NCI-H524 treated with DMSO at 0.1 percent for 48 hours (cell line): ENCODE data around the gene CDHR3.

Experiments
- DNase-seq: peaks from one replicate; lab custom pipeline; 2025; lab: John Stamatoyannopoulos, UW

CDHR3 gene

DNA sequence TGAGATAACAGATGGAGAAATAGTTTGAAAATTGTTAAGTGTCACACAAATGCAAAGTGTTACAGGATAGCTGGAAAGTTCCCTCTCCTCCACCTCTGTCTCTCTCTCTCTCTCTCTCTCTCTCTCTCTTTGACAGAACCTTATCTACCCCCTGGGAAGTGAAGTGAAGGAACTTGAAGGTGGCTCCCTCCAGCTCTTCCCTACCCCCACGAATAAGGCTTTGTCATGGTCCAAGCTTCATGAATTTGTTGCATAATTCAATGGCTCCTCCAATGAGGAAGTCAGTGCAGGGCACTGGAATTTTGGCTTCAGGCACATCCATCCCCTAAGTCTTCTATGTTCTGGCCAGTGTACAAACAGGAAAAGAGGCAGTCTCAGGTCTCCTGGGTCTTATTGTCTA is 66.4 kb downstream of the CDHR3 start:
- DNase-seq: no peak

DNA sequence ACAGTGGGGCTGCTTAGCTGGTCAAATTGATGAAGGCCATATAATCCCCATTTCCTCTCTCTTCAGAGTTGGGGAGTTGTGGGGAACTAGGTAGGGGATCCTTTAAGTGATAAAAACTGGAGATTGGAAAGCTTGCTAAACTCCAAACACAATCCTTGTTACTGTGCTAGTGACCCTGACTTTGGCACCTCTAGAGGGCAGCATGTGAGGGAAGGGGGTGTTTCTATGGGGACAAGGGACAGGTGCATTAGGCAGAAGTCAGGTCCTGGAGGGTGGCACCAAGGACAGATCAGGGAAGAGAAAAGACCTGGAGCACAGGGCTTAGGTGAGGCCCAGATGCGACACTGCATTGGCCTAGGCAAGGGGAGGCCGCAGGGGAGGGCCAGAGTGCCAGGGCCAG is 66.9 kb downstream of the CDHR3 start:
- no peak for DNase-seq

DNA sequence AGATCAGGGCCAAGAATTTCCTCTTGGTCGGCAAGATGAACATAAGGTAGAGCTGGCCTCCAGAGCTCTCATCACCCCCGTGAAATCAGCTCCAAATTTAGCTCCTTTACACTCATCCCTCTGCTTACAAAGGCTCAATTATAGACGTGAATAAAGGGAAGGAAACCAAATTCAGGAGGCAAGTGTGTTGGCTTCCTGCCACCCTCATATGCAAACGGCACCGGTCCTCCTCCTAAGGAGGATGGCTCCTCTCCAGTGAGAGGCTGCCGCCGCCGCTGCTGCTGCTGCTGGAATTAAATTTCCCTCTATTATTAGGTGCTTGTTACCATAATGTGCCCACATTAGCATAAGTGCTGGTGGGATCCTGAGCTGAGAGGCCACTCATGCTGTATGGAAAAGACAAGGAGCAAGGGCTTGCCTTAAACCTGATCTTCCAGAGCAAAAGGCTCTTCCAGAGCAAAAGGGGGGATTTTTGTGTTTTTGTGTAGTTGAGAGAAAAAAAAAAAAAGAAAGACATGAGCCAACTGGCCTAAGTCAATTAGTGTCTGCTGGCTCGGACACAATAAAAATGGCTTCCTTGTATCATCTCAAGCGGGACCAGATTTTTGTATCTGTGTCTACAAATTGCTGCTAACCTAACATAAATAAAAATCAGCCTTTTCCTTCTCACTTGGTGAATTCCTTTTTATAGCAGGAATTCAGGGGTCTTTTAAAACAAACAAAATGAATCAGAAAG is 68.4 kb downstream of the CDHR3 start:
- peak; percentile 53 for DNase-seq

DNA sequence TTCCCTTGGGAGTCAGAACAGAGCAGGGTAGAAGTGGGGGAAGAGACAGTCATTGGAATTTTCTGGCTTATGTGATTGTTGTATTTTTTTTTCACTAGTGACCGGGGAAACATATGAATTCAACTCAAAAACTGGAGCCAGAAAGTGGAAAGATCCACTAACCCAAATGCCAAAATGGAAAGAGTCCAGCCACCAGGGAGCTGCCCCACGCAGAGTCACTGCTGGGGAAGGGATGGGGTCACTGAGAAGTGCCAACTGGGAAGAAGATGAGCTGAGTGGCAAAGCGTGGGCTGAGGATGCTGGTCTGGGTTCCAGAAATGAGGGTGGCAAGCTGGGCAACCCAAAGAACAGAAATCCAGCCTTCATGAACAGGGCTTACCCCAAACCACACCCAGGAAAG is 69.2 kb downstream of the CDHR3 start:
- no peak for DNase-seq

DNA sequence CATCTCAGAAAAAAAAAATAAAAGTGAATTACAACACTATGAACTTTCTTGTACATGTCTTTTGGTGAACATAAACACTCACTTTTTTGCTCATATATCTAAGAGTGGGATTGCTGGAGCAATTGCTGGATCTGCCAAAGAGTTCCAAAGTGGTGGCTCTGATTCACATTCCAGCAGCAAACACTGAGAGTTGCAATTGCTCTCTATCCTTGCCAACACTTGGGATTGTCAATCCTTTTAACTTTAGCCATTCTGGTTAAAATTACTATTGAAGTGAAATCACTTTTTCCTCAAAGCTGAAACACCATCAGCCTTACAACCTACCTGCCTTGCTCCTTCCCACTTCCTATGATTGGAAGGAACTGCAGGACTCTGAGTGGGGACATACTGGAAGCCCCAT is 70.7 kb downstream of the CDHR3 start:
- DNase-seq: no peak

DNA sequence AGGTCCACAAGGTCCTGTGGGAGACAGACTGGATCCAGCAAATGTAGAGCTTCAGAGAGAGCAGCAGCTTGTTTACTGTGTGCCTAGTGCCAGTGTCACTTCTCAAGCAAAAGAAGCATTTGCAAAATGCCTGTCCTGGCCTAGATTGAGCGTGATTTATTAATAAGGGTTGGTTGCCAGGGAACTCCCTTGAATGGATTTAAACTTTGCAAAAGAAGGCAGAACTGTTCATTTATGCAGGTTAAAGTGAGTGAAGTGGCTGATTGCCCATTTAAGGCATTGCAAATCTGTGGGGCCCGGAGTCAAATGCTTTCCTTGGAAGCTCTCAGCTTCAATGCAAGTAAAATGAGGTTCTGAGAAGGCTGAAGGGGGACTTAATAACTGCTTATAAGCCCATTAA is 71.3 kb downstream of the CDHR3 start:
- no peak for DNase-seq

DNA sequence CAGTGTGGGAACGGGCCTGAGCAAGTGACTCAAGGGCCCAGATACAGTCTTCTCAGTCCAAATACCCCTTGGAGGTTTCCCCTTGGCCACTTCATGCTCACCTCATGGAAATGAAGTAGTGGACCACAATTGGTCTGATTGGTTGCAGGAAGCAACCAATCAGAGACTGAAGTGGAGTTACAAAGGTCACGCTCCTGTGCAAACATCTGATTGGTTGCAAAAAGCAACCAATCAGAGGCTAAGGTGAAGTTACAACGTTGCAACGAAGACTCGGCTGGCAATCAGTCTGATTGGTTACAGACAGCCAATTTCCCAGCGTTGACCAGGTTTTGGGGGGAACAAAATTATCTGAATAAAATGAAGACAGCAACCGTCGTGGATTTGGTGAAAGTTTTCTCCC is 72.5 kb downstream of the CDHR3 start:
- no peak for DNase-seq

DNA sequence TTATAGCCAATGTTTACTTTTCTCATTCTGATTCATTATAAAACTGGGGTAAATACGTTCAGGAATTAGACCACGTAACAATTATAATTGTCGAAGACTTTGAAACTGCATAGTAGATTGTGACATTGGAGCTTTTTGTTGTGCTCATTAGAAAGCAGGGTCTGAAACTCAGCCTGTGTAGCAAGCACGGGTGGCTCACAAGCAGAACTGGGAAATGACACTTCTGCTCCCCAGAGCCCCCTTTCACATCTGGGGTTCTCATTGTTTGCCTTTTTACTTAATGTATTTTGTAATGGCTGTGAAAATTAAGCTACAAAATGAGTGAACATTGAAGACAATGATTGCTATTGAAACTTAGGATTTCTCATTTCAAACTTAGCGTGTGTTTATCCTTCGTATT is 72.9 kb downstream of the CDHR3 start:
- no peak for DNase-seq

DNA sequence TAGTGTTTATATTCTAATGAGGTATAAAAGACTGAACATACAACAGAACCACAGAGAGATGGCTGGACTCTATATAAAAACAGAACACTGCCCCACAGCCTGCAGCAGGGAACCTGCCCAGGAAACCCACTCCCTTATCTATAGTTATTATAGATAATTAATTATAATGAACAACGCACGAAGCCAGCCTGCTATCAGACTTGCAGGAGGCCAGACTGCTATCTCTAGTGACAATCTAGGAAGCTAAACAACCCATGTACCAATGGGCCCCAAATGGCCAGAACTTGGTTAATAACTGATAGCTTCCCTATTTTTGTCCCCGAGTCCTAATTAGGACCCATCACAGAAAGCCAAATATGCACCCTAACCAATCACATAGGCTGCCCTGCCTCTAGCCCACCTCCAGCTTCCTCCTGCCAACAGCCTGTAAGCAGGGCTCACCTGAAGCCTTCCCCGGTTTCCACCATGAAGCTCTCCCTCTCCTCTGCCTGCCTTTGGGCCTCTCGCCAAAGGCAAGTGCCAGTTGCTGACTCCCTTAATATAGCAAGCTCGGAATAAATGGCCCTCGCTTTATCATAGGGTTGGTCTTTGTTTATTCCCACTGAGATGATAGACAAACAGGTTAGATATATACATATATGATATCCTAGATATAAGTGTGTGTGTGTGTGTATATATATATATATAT is 74.6 kb downstream of the CDHR3 start:
- no peak for DNase-seq

DNA sequence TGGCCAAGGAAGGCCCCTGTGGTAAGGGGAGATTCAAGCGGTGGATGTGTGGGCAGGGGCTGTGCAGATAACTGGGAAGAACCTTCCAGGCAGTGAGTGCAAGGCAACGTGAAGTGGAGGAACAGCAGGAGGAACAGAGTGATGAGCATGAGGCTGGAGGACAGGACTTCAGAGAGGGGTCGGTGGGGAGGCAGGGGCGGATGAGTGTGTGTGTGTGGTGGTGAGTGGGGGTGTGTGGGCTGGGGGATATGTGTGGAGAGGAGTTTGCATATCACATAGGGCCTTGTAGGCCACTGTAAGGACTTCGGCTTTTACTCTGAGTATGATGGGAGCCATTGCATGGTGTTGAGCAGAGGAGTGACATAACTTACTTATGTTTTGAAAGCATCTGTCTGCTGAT is 75.2 kb downstream of the CDHR3 start:
- DNase-seq: no peak

DNA sequence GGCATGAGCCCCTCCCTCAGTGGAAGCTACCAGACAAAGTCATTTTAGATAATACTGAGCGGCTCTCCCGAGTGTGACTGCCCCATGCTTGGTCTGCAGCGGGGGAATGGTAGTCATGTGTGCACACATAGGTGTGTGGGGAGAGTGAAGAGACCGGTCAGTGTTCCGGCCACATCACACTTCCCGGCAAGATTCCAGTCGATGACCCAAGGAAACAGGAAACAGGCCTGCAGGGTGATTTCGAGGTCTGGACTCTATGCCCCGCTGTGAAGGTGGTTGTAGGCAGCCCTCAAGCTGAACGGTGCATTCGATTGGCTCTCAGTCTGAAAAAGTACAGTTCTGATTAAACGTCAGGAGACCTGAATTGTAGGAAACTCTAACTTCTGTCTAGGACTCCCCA is 75.9 kb downstream of the CDHR3 start:
- no peak for DNase-seq

DNA sequence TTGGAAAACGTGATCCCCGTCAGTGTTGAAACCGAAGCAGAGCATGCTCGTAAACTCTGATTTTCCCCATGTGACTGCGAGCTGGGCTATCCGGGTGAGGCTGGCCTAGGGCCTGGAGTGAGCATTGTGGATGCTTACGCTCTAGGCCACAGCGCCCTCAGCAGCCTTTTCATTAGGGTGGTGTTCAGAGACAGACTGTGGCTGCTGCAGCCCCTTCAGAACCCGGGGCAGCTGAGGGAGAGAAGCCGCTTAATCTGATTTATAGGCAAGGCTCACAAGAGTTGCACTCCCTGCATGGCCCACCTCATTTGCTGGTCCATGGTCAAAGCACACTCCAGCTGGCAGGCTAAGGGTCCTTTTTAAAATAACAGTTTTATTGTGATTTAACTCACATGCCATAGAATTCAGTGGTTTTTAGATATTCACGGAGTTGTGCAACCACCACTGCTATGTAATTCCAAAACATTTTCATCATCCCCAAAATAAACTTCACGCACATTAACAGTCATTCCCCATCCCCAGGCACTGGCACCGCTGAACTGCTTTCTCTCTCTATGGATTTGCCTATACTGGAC is 76.5 kb downstream of the CDHR3 start:
- DNase-seq: no peak

DNA sequence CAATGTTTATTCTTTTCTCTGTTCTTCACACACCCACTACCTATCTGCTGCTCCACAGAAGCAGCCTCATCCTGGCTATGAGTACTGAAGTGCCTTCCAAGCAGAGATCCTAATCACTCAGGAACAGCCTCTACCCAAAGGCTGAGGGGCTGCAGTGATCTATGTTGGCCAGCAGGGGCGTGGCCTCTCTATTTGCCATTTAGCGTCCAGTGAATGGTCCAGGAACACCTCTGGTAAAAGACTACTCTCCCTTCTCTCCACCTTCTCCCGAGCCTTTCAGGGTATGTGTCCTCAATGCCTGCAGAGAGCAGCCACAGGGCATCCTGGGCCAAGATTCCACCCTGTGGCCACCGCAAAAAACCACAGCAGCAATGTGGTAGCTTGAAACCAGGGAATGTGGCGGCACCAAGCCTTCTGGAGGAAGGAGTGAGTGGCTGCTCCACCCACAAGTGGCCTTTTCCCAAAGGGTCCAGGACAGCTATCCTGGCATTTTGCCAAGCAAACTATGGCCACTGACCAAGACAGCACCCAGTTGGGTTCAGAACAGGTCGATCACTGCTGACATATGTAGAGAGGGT is 78.2 kb downstream of the CDHR3 start:
- no peak for DNase-seq

DNA sequence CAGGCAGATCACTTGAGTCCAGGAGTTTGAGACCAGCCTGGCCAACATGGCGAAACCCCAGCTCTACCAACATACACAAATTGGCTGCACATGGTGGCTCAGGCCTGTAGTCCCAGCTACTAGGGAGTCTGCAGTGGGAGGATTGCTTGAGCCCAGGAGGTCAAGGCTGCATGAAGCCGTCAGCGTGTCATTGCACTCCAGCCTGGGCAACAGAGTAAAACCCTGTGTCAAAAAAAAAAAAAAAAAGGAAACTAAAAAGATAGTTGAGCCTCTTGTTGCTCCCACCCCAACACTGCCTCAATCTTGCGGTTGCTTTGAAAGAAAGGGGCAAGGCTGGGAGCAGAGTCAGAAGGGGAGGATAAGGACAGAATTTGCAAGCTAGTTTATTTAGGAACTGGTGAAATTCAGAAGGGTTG is 79.1 kb downstream of the CDHR3 start:
- no peak for DNase-seq

DNA sequence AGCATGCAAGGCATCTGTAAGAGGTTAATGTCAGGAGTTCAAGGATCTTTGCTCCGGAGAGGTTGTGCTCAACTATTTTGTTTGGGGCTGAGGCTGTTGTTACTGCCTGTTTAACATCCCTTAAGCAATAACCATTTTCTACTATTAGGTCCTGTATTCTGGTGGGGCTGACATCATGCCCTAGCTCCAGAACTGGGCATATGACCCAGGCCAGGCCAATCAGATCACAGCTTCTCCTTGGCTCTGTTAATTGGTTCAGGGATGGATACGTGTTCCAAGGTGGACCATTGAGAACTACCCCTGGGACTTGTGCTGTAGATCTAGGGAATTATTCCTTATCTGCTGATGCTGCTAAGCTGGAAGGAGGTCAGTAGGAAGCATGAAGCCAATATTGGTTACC is 82.1 kb downstream of the CDHR3 start:
- no peak for DNase-seq

DNA sequence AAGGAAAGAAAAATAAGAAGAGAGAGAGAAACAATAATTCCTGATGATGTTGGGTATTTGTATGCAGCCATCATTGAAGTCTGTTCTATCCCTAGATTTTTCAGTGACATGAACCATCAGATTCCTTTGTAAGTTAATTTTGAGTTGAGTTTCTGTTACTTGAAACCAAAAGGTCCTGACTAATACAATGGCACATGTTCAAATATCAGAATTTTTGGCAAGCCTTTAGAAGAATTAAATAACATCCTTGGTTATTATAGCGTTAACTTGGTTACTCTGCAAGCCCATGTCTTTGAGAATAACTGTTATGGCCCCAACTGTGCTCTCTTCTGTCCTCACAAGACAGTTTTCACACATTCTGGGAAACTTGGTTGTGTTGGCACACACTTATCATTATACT is 82.5 kb downstream of the CDHR3 start:
- DNase-seq: no peak

DNA sequence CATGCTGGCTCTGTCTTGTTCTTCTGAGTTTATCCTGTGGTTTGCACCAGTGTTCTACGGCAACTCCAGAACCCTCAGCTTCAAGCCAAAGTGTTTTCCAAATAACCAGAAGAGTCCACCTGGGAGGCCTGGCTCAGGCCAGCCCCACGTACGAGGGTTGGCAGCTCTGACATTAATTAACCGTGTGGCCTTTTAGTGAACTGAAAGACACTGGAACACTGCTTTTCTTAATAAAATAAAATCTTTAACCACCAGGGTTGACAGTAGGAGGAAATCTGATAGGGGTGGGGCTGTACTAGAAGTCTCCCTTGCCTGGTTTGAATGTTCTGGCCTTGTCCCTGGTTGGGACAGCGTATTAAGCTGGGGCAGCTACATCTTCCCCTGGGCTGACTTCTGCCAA is 84.1 kb downstream of the CDHR3 start:
- no peak for DNase-seq

DNA sequence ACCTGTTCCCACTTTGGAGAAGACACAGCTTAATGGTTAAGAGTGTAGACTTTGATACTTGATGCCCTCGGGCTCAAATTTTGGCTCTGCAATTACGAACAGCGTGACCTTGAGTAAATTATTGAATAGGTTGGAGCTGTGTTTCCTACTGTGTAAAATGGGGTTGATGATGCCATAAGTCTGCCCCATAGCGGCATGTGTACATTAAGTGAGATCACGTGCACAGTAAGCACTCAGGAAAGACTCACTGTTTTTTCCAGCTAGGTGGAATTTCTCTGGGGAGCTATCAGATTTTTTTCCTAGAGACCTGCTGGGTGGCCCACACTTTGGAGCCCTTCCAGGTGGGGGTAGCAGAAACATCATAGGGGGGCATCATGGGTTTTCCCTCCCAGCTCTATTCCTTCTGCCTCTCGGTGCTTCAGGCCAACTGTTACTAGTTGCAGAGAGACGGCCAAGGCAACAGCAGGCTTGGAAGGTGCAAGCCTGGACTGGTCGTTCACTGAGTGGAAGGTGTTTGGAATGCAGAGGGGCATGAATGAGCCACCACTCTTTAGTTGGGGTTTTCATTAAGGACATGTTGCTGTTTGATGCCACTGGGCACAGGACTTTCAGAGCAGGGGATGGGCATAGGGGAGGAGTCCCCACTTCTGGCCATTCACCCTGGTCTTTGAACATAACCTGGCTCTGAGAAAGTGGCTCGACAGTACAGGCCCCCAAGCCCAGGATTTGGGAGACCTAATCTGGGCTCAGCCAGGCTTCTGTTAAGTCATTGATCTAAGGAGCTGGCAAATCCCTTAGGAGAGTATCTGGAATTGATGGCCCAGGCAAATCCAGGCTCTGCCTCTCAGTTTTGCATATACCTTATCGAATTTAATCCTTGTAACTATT is 85.0 kb downstream of the CDHR3 start:
- no peak for DNase-seq

DNA sequence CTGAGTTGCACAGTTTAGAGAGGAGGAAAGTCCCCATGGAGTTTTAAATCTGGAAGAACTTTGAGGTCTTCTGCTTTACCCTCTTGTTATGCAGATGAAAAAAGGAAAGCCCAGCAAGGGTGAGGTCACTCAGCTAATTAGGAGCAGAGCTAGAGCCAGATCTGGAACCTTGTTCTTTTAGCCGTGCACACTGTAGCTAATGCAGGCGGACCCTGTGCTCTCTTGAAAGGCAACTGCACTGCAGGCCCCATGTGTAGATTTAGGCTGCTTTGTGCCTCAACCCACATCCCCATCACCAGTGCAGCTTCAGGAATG is 85.6 kb downstream of the CDHR3 start:
- DNase-seq: no peak

DNA sequence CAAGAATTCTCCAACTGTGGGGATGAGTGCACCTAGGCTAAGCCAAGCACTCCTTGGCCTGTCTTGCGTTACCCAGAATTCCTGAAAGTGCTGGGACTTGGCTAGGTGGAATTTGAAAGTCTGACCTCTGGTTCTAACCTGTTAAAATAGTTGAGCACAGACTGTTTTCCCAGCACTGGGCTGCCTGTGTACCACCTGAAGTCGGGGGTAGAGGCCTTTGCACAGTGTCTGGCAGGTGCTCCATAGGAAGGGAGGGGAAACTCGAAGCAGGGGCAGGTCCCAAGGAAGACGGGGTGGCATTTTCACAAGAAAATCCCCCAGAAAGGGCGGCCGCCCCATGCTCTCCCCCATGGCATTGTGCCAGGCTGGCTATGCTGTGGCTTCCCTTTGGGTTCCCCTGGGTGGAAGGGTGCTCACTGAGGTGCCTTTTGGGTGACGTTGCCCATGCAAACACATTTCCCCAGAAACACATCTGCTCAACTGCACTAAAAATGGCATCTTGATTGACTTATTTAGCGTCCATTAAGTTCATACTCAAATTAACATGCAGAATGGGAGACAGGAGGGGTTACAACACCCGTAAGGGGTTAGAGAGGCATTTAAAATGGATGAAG is 86.2 kb downstream of the CDHR3 start:
- DNase-seq: no peak

DNA sequence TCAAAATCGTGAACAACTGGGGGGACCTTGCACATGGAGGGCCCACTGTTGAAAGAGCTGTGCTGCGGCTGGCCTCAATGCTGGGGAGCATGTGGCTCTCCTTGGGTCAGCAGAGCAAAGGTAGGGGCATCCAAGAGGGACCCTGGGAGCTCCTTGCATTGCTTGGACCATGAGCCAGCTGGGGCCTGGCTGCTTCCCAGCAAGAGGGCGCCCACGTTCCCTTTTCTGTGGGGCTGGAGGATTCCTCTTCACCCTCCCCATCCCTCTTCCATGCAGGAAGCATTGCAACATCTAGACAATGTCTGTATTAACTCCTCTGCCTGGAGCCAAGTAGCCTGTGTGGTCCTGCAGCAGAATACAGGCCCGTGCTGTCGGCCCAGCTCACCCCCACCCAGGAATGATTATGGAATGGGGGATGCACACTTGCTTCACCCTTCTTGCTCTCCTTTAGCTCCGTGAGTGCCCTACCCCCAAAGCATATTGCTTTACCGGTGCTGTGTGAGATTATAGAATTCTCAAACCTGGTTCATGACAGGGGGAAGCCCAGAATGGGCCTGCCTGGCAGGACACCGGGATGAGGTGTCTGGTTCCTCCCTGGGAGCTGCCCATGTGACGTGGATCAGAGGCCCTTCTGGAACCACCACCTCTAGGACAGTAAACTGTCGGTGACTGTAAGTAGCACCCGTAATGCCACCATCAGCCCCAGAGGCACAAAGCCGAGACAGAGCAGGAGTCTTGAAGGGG is 87.1 kb downstream of the CDHR3 start:
- no peak for DNase-seq
